ENCODE results near the gene RAPGEF2. TPM values are rescaled to one million over a fixed set of nuclear protein-coding genes. Genes with fewer than 3 reads are reported as not detected.
"Not testable (repeated sequence)": the region's sequence is repeated elsewhere in the genome, so short reads cannot be mapped to it uniquely, and the experiment has no call there.

The RAPGEF2 gene
- total RNA-seq, 4 donors from 2014 or later: 47.2 to 105 (median 50.2) TPM

GRCh38 chr4:159160242-159160641, 57.4 kb downstream of the RAPGEF2 start:
- no peak for TF ChIP-seq CTCF (IDR thresholded peaks at IDR 0.05)
- ATAC-seq (ENCODE audit: low FRiP score): no peak
- DNase-seq (ENCODE audit: low spot score): no peak

DNA sequence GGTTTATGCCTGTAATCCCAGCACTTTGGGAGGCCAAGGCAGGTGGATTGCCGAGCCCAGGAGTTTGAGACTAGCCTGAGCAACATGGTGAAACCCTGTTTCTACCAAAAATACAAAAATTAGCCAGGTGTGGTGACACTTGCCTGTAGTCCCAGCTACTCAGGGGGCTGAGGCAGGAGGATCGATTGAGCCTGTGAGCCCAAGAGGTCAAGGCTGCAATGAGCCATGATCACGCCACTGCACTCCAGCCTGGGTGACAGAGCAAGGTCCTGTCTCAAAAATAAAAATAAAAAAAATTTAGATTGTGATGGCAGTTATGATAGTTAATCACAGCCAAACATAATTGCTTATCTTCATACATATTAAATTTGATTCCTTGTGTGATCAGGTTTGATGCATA, 58.6 kb downstream of the RAPGEF2 start:
- DNase-seq (ENCODE audit: low spot score); ATAC-seq (ENCODE audit: low FRiP score): not testable (repeated sequence)

- DNase-seq (ENCODE audit: low spot score) (no peak), ATAC-seq (ENCODE audit: low FRiP score) (no peak)
- TF ChIP-seq CTCF (IDR thresholded peaks at IDR 0.05): no peak
Observed at GRCh38 chr4:159162576-159162975, 59.7 kb downstream of the RAPGEF2 start.

- TF ChIP-seq CTCF (IDR thresholded peaks at IDR 0.05): no peak
- ATAC-seq (ENCODE audit: low FRiP score) (no peak), DNase-seq (ENCODE audit: low spot score) (no peak)
Observed at GRCh38 chr4:159163521-159163920, 60.6 kb downstream of the RAPGEF2 start.

DNA sequence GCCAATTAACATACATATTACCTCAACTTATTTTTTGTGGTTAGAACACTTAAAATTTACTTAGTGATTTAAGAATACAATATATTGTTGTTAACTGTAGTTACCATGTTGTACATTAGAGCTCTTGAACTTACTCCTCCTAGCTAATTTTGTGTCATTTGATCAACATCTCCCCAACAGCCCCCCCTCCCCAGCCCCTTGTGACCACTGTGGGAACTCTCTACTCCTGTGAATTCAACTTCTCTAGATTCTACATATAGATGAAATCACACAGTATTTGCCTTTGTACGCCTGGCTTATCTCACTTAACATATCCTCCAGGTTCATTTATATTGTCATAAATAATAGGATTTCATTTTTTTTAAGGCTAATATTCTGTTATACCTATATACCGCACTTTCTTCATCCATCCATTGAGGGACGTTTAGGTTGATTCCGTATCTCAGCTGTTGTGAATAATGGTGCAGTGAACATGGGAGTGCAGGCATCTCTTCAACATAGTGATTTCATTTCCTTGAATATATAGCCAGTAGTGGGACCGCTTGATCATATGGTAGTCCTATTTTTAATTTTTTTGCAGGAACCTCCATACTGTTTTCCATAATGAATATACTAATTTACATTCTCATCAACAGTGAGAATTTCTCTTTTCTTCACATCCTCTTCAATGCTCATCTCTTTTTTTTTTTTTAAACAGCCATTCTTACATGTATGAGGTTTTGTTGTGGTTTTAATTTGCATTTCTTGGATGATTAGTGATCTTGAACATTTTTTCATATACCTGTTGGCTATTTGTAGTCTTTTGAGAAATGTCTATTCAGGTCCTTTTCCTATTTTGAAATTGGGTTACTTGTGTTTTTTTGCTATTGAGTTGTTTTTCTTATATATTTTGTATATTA, 66.8 kb downstream of the RAPGEF2 start:
- ATAC-seq (ENCODE audit: low FRiP score) (no peak), DNase-seq (ENCODE audit: low spot score) (no peak)
- no peak for TF ChIP-seq CTCF (IDR thresholded peaks at IDR 0.05)

- DNase-seq (ENCODE audit: low spot score) (no peak), ATAC-seq (ENCODE audit: low FRiP score) (no peak)
- TF ChIP-seq CTCF (IDR thresholded peaks at IDR 0.05): no peak
Observed at GRCh38 chr4:159171287-159171686, 68.4 kb downstream of the RAPGEF2 start.

- ATAC-seq (ENCODE audit: low FRiP score) (no peak), DNase-seq (ENCODE audit: low spot score) (no peak)
- no peak for TF ChIP-seq CTCF (IDR thresholded peaks at IDR 0.05)
Observed at GRCh38 chr4:159173886-159174285, 71.0 kb downstream of the RAPGEF2 start.
